Left lung (tissue), 10 donors: ENCODE data around the gene DNAH3. TPM values are rescaled to one million over a fixed set of nuclear protein-coding genes. Genes with fewer than 3 reads are reported as not detected.
A peak's percentile ranks its signal among the peaks of the same experiment; 100 is the strongest.
"Not testable (repeated sequence)": the region's sequence is repeated elsewhere in the genome, so short reads cannot be mapped to it uniquely, and the experiment has no call there.

Source experiments
- ATAC-seq: fragments of 200-7000 bp; cut with Tn5 transposase; one replicate; pipeline ENCODE4 v1.9.1; 2020; ENCODE audit warnings: moderate library complexity
- DNase-seq, 4 donors: peaks; one replicate each; pipeline ENCODE4 v3.0.0-alpha.2; 2013 to 2020
- H3K27ac ChIP-seq, 2 donors: fragments of 200-600 bp; sonication (generic) in 1 of 2; one replicate each; pipeline versions ENCODE4 v1.5.0 to v1.8.0; 2020 to 2021
- H3K27me3 ChIP-seq, 2 donors: fragments of 200-600 bp; sonication (generic) in 1 of 2; one replicate each; pipeline versions ENCODE4 v1.5.0 to v1.8.0; 2020 to 2021
- H3K36me3 ChIP-seq, 2 donors: fragments of 200-600 bp; sonication (generic) in 1 of 2; one replicate each; pipeline versions ENCODE4 v1.5.0 to v1.8.0; 2020 to 2021
- H3K4me1 ChIP-seq, 2 donors: fragments of 200-600 bp; one replicate each; pipeline ENCODE4 v1.8.0; 2021
- H3K4me3 ChIP-seq, 2 donors: fragments of 200-600 bp; sonication (generic) in 1 of 2; one replicate each; pipeline versions ENCODE4 v1.5.0 to v1.8.0; 2020 to 2021; ENCODE audit warnings: mild to moderate bottlenecking in 1 of 2
- H3K9me3 ChIP-seq, 2 donors: fragments of 200-600 bp; sonication (generic) in 1 of 2; one replicate each; pipeline versions ENCODE4 v1.5.0 to v1.8.0; 2020 to 2021
- CTCF ChIP-seq, 2 donors: fragments of 200-600 bp; sonication (generic) in 1 of 2; IDR thresholded peaks; one replicate each; pipeline versions ENCODE4 v1.5.0 to v1.8.0; 2021; ENCODE audit warnings: antibody characterized with exemption in 2 of 2
- intact Hi-C, 2 donors: fragments of 100-400 bp; cut with DNase I; formaldehyde crosslinking; loops; one replicate each; pipeline versions ENCODE4 v1.11.2 to v1.14.2; 2022
- polyA plus RNA-seq, 6 donors: library from polyadenylated mRNA; unstranded; fragments of 120-200 nt; gene quantifications; one replicate each; pipeline ENCODE4 v1.2.1, GENCODE V29; 2013; ENCODE audit not compliant: insufficient read length in 6 of 6
- total RNA-seq, 2 donors: library from RNA; stranded (reverse); fragmentation: NEBNext Ultra II Directional; extraction: Animal tissue kit (Norgen Biotek cat#: 25700); gene quantifications; one replicate each; pipeline ENCODE4 v1.2.1, GENCODE V29; 2021
- donor health status: DM: no; HTN: yes; CAD: no.
- donor health status: DM: no; HTN: no; CAD: no.

The DNAH3 gene
- total and polyA plus RNA-seq, 8 donors, result 0.88 to 6.4 (median 3.2) TPM; not detected in 1

GRCh38 chr16:21179126-21179982 is 28.7 kb upstream of the DNAH3 start:
- H3K36me3 ChIP-seq, result peaks cover 0 to 67% of the 10 kb centered on the region in 2 donors
- ATAC-seq (peak; percentile 16), DNase-seq (no peak)
- no peaks in the 10 kb centered on the region for H3K27me3 ChIP-seq
- intact Hi-C loops, result no loop called here
- no peaks in the 10 kb centered on the region for H3K9me3 ChIP-seq
- H3K27ac ChIP-seq, result no peak overlapping the region
- no peaks in the 10 kb centered on the region for H3K4me1 ChIP-seq
- H3K4me3 ChIP-seq, result no peak overlapping the region
- no peak for TF ChIP-seq CTCF (IDR thresholded peaks at IDR 0.05)

- H3K36me3 ChIP-seq, result peaks cover 0 to 83% of the 10 kb centered on the region in 2 donors
- H3K27me3 ChIP-seq, result no peaks in the 10 kb centered on the region
- DNase-seq (no peak), ATAC-seq (peak; percentile 51)
- TF ChIP-seq CTCF (IDR thresholded peaks at IDR 0.05), result no peak
- H3K9me3 ChIP-seq, result no peaks in the 10 kb centered on the region
- no peak overlapping the region for H3K27ac ChIP-seq
- no peak overlapping the region for H3K4me3 ChIP-seq
- intact Hi-C loops, result no loop called here
- no peaks in the 10 kb centered on the region for H3K4me1 ChIP-seq
Measured at GRCh38 chr16:21175397-21175796, 24.8 kb upstream of the DNAH3 start.

GRCh38 chr16:21172650-21173049 is 22.0 kb upstream of the DNAH3 start:
- DNase-seq (no peak), ATAC-seq (no peak)
- peaks cover 0 to 62% of the 10 kb centered on the region in 2 donors for H3K36me3 ChIP-seq
- no peaks in the 10 kb centered on the region for H3K4me1 ChIP-seq
- H3K27me3 ChIP-seq, result no peaks in the 10 kb centered on the region
- no peak overlapping the region for H3K4me3 ChIP-seq
- no peak for TF ChIP-seq CTCF (IDR thresholded peaks at IDR 0.05)
- H3K27ac ChIP-seq, result no peak overlapping the region
- no peaks in the 10 kb centered on the region for H3K9me3 ChIP-seq
- intact Hi-C loops, result no loop called here

- peaks cover 0 to 71% of the 10 kb centered on the region in 2 donors for H3K36me3 ChIP-seq
- H3K9me3 ChIP-seq, H3K4me3 ChIP-seq, DNase-seq, H3K27ac ChIP-seq, intact Hi-C loops, ATAC-seq, H3K4me1 ChIP-seq, H3K27me3 ChIP-seq: not testable (repeated sequence)
Measured at GRCh38 chr16:21170116-21170515, 19.5 kb upstream of the DNAH3 start.

- no peak overlapping the region for H3K27ac ChIP-seq
- DNase-seq (no peak), ATAC-seq (peak; percentile 66)
- peaks cover 0 to 72% of the 10 kb centered on the region in 2 donors for H3K36me3 ChIP-seq
- TF ChIP-seq CTCF (IDR thresholded peaks at IDR 0.05), result no peak
- H3K4me3 ChIP-seq, result no peak overlapping the region
- H3K4me1 ChIP-seq, result no peaks in the 10 kb centered on the region
- H3K9me3 ChIP-seq, result no peaks in the 10 kb centered on the region
- intact Hi-C loops, result no loop called here
- H3K27me3 ChIP-seq, result no peaks in the 10 kb centered on the region
Measured at GRCh38 chr16:21169249-21169981, 18.8 kb upstream of the DNAH3 start.
